ENCODE measurements around the gene TTC9.

Gene TTC9

GRCh38 chr14:70653662-70654061 is 11.9 kb downstream of the TTC9 start:
- H3K4me3 ChIP-seq (ENCODE audit: control insufficient read depth, low read depth, low read length) = no peak overlapping the region
- DNase-seq (ENCODE audit: low read depth) = no peak
- no peak for TF ChIP-seq CTCF (IDR thresholded peaks at IDR 0.05; ENCODE audit: control insufficient read depth, insufficient read depth, low read depth, low read length, missing control alignments)

- no peak for TF ChIP-seq CTCF (IDR thresholded peaks at IDR 0.05; ENCODE audit: control insufficient read depth, insufficient read depth, low read depth, low read length, missing control alignments)
- no peak overlapping the region for H3K4me3 ChIP-seq (ENCODE audit: control insufficient read depth, low read depth, low read length)
- no peak for DNase-seq (ENCODE audit: low read depth)
Observed at GRCh38 chr14:70654632-70655031, 12.9 kb downstream of the TTC9 start.

- H3K4me3 ChIP-seq (ENCODE audit: control insufficient read depth, low read depth, low read length) = no peak overlapping the region
- DNase-seq (ENCODE audit: low read depth) = no peak
- TF ChIP-seq CTCF (IDR thresholded peaks at IDR 0.05; ENCODE audit: control insufficient read depth, insufficient read depth, low read depth, low read length, missing control alignments) = no peak
Observed at GRCh38 chr14:70655110-70655826, 13.6 kb downstream of the TTC9 start.

- H3K4me3 ChIP-seq (ENCODE audit: control insufficient read depth, low read depth, low read length) = no peak overlapping the region
- TF ChIP-seq CTCF (IDR thresholded peaks at IDR 0.05; ENCODE audit: control insufficient read depth, insufficient read depth, low read depth, low read length, missing control alignments) = no peak
- DNase-seq (ENCODE audit: low read depth) = no peak
Observed at GRCh38 chr14:70658899-70659298, 17.2 kb downstream of the TTC9 start.

GRCh38 chr14:70660967-70661893 is 19.5 kb downstream of the TTC9 start:
- no peak overlapping the region for H3K4me3 ChIP-seq (ENCODE audit: control insufficient read depth, low read depth, low read length)
- DNase-seq (ENCODE audit: low read depth) = no peak
- TF ChIP-seq CTCF (IDR thresholded peaks at IDR 0.05; ENCODE audit: control insufficient read depth, insufficient read depth, low read depth, low read length, missing control alignments) = no peak

GRCh38 chr14:70662080-70662479 is 20.4 kb downstream of the TTC9 start:
- no peak for TF ChIP-seq CTCF (IDR thresholded peaks at IDR 0.05; ENCODE audit: control insufficient read depth, insufficient read depth, low read depth, low read length, missing control alignments)
- DNase-seq (ENCODE audit: low read depth) = no peak
- no peak overlapping the region for H3K4me3 ChIP-seq (ENCODE audit: control insufficient read depth, low read depth, low read length)

Measured in AG09309 (cell line).